B cell (primary cell): ENCODE data around the gene SLK. TPM values are rescaled to one million over a fixed set of nuclear protein-coding genes. Genes with fewer than 3 reads are reported as not detected.

ENCODE experiments used
- ATAC-seq: fragments of 200-7000 bp; cut with Tn5 transposase; one replicate; pipeline ENCODE4 v1.10.0; 2021; ENCODE audit warnings: low read depth, mild to moderate bottlenecking, moderate number of reproducible peaks, moderate library complexity
- CTCF ChIA-PET: fragments of 350-600 bp; sonication (Branson Sonifier 250); formaldehyde crosslinking; loops from one replicate; lab custom pipeline; 2021; ENCODE audit warnings: antibody characterized with exemption, inconsistent platforms; lab: Charles Lee
- POLR2A ChIA-PET: fragments of 350-600 bp; sonication (Branson Sonifier 250); formaldehyde crosslinking; loops from one replicate; lab custom pipeline; 2021; ENCODE audit warnings: antibody characterized with exemption; lab: Charles Lee
- DNase-seq: peaks from one replicate; pipeline ENCODE4 v3.0.0; 2013
- H2AFZ ChIP-seq: 2 replicates; pipeline ENCODE4 v1.6.1; 2012; ENCODE audit warnings: mild to moderate bottlenecking, low read depth, low read length; ENCODE audit not compliant: insufficient read depth, poor library complexity, severe bottlenecking
- H3K27ac ChIP-seq, 2 donors: 1 replicate in 1 of 2; 2 replicates in 1 of 2; pipeline ENCODE4 v1.5.1; 2012 to 2013; ENCODE audit warnings: low read length in 2 of 2, mild to moderate bottlenecking in 2 of 2, moderate library complexity in 1 of 2
- H3K27me3 ChIP-seq, 4 experiments: fragments of 200-600 bp in 1 of 4; sonication (generic) in 1 of 4; replicated peaks in 1 of 4; 1 replicate in 2 of 4; 2 replicates in 2 of 4; pipeline versions ENCODE4 v1.6.1 to v1.7.0; 2013 to 2016; ENCODE audit warnings: low read length in 3 of 4, mild to moderate bottlenecking in 2 of 4, mixed read lengths in 1 of 4, moderate library complexity in 1 of 4; ENCODE audit not compliant: insufficient read depth in 4 of 4, control insufficient read depth in 3 of 4; ENCODE audit errors: control extremely low read depth in 1 of 4
- H3K36me3 ChIP-seq, 2 experiments: replicated peaks in 1 of 2; 1 replicate in 1 of 2; 2 replicates in 1 of 2; pipeline versions ENCODE4 v1.6.1 to v1.7.1; 2013; ENCODE audit warnings: low read length in 1 of 2; ENCODE audit not compliant: insufficient read depth in 2 of 2, control insufficient read depth in 1 of 2; ENCODE audit errors: control extremely low read depth in 1 of 2, extremely low read depth in 1 of 2
- H3K4me1 ChIP-seq, 2 donors: fragments of 200-600 bp in 1 of 2; sonication (generic) in 1 of 2; 1 replicate in 1 of 2; 2 replicates in 1 of 2; pipeline versions ENCODE4 v1.5.1 to v1.6.1; 2013 to 2017; ENCODE audit warnings: low read length in 2 of 2; ENCODE audit not compliant: control insufficient read depth in 2 of 2, insufficient read depth in 2 of 2
- H3K4me2 ChIP-seq: replicated peaks from 2 replicates; pipeline ENCODE3; 2012; ENCODE audit warnings: mild to moderate bottlenecking, low read depth, low read length; ENCODE audit not compliant: poor library complexity, severe bottlenecking
- H3K4me3 ChIP-seq, 5 experiments: fragments of 200-600 bp in 1 of 5; sonication (generic) in 1 of 5; 1 replicate in 3 of 5; 2 replicates in 2 of 5; pipeline versions ENCODE4 v1.5.1 to v1.7.0; 2011 to 2016; ENCODE audit warnings: low read length in 4 of 5, mild to moderate bottlenecking in 4 of 5, low read depth in 2 of 5, control low read depth in 1 of 5, moderate library complexity in 1 of 5; ENCODE audit not compliant: insufficient read depth in 1 of 5; ENCODE audit errors: control extremely low read depth in 1 of 5, extremely low read depth in 1 of 5
- H3K79me2 ChIP-seq: fragments of 200-600 bp; sonication (generic); one replicate; pipeline ENCODE4 v1.6.0; 2016; ENCODE audit warnings: low read length; ENCODE audit not compliant: control insufficient read depth, insufficient read depth
- H3K9ac ChIP-seq: fragments of 200-600 bp; sonication (generic); 2 replicates; pipeline ENCODE4 v1.6.1; 2017; ENCODE audit warnings: mild to moderate bottlenecking, low read length, moderate library complexity
- H3K9me3 ChIP-seq, 3 donors: one replicate each; pipeline versions ENCODE4 v1.6.1 to v1.7.1; 2013; ENCODE audit warnings: low read length in 2 of 3; ENCODE audit not compliant: control insufficient read depth in 2 of 3, insufficient read depth in 1 of 3; ENCODE audit errors: control extremely low read depth in 1 of 3
- H4K20me1 ChIP-seq: 2 replicates; pipeline ENCODE4 v1.6.0; 2012; ENCODE audit warnings: mild to moderate bottlenecking, low read length; ENCODE audit not compliant: insufficient read depth, control insufficient read depth, poor library complexity, severe bottlenecking
- H3K27ac Mint-ChIP-seq: one replicate; pipeline ENCODE4 v1.8.0; 2021; ENCODE audit warnings: mixed read lengths
- H3K27me3 Mint-ChIP-seq: one replicate; pipeline ENCODE4 v1.8.0; 2021; ENCODE audit warnings: mixed read lengths
- H3K4me1 Mint-ChIP-seq: one replicate; pipeline ENCODE4 v1.8.0; 2021; ENCODE audit warnings: mixed read lengths
- H3K4me3 Mint-ChIP-seq: one replicate; pipeline ENCODE4 v1.8.0; 2021; ENCODE audit warnings: mixed read lengths
- H3K9me3 Mint-ChIP-seq: one replicate; pipeline ENCODE4 v1.8.0; 2022; ENCODE audit warnings: mixed read lengths; ENCODE audit not compliant: insufficient read depth
- EZH2 ChIP-seq: IDR thresholded peaks from 2 replicates; pipeline ENCODE4 v1.6.1; 2012; ENCODE audit warnings: borderline replicate concordance, low read depth, mild to moderate bottlenecking, moderate library complexity, low read length; ENCODE audit not compliant: insufficient read depth, poor library complexity, severe bottlenecking
- WGBS: methylation state at CpG from one replicate; pipeline ENCODE4 v1.1.5; 2013; ENCODE audit warnings: missing lambda C conversion rate; ENCODE audit not compliant: insufficient coverage; 5-methylcytosine and 5-hydroxymethylcytosine counted together
- intact Hi-C: fragments of 100-400 bp; cut with micrococcal nuclease; formaldehyde crosslinking; loops from one replicate; pipeline ENCODE4 v1.10.0; 2022
- polyA plus RNA-seq: library from polyadenylated mRNA; depleted of rRNA; stranded (reverse); fragments of >200 nt; gene quantifications from 2 replicates; pipeline ENCODE4 v1.2.3, GENCODE V29; 2012
- total RNA-seq, 2 donors: library from RNA; stranded (reverse); fragments of 120-200 nt in 1 of 2; gene quantifications; 1 replicate in 1 of 2; 2 replicates in 1 of 2; pipeline versions ENCODE4 v1.2.3 to v1.2.4, GENCODE V29; 2013 to 2022
- TF ChIP-seq, protein P1 (sequence below): fragments of 200-600 bp; IDR thresholded peaks from one replicate; pipeline ENCODE4 v1.8.0; 2022; ENCODE audit warnings: antibody characterized with exemption, mild to moderate bottlenecking

Gene SLK
- total and polyA plus RNA-seq, 2 donors (not counting 1 experiment from before 2014, with no cell fraction given): 2.9 to 24.5 TPM

DNA sequence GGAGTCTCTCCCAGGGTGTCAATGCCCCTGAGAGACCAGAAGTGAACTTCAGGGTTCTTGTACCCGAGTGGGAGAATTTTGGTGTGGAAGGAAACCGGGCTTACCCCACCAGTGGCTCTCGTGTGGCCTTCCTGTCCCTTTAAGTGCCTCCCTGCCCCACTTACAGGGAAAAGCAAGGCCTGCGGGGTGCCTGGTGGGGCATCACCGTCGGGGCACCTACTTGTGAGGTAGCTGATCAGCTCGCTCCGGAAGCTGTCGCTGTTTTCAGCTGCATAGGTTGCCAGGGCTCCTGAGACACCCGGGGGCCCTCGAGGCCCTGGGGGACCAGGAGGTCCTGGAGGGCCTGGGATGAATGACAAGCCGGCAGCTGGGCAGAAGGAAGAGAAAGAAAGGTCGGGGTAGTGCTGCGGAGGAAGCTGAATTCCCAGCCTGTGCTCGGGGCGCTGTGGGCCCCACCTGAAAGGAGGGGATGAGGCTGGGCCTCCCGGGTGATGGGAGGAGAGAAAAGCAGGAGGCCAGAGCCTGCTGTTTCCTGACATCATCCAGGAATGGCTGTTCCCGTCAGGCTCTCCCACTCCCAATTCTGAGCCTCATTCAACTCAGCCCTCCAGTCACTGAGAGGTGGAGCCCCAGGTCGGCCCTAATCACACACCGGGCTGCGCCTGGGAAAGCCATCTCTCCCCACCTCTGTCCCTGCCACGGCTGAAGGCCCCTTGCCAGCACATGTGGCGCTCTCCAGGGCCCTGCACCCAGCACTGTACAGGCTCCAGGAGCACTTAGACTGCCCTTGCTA, 67.7 kb downstream of the SLK start:
- no peaks in the 10 kb centered on the region for H3K36me3 ChIP-seq
- no peak for ATAC-seq
- no peak overlapping the region for H2AFZ ChIP-seq
- H3K9me3 Mint-ChIP-seq: no peaks in the 10 kb centered on the region
- no peaks in the 10 kb centered on the region for H3K9me3 ChIP-seq
- H3K4me3 Mint-ChIP-seq: no peak overlapping the region
- no peaks in the 10 kb centered on the region for H3K27me3 Mint-ChIP-seq
- intact Hi-C loops: no loop called here
- H3K9ac ChIP-seq: no peak overlapping the region
- TF ChIP-seq, protein P1, sequence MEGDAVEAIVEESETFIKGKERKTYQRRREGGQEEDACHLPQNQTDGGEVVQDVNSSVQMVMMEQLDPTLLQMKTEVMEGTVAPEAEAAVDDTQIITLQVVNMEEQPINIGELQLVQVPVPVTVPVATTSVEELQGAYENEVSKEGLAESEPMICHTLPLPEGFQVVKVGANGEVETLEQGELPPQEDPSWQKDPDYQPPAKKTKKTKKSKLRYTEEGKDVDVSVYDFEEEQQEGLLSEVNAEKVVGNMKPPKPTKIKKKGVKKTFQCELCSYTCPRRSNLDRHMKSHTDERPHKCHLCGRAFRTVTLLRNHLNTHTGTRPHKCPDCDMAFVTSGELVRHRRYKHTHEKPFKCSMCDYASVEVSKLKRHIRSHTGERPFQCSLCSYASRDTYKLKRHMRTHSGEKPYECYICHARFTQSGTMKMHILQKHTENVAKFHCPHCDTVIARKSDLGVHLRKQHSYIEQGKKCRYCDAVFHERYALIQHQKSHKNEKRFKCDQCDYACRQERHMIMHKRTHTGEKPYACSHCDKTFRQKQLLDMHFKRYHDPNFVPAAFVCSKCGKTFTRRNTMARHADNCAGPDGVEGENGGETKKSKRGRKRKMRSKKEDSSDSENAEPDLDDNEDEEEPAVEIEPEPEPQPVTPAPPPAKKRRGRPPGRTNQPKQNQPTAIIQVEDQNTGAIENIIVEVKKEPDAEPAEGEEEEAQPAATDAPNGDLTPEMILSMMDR: no peak
- TF ChIP-seq EZH2: no peak
- H3K27ac Mint-ChIP-seq: no peak overlapping the region
- CTCF ChIA-PET: no interaction called here
- H3K27ac ChIP-seq: no peak overlapping the region
- no peak overlapping the region for H3K4me3 ChIP-seq
- H3K4me2 ChIP-seq: no peak overlapping the region
- H4K20me1 ChIP-seq: no peaks in the 10 kb centered on the region
- no peaks in the 10 kb centered on the region for H3K27me3 ChIP-seq
- H3K79me2 ChIP-seq: no peaks in the 10 kb centered on the region
- no peaks in the 10 kb centered on the region for H3K4me1 ChIP-seq
- POLR2A ChIA-PET: no interaction called here
- WGBS: 90% methylated on average over 23 of the region's 23 CpGs
- DNase-seq: no peak
- no peaks in the 10 kb centered on the region for H3K4me1 Mint-ChIP-seq
